ENCODE data around the gene GALNT2. TPM values are rescaled to one million over a fixed set of nuclear protein-coding genes. Genes with fewer than 3 reads are reported as not detected.
A peak's percentile ranks its signal among the peaks of the same experiment; 100 is the strongest.

Gene GALNT2
- total RNA-seq, 1 donor from 2014 or later = 31.9 TPM

GRCh38 chr1:230287674-230288315 lies 220.8 kb downstream of the GALNT2 start:
- Histone ChIP-seq H3K27me3 (ENCODE audit: control insufficient read depth, insufficient read depth, low read length) (no peaks in the 10 kb centered on the region), H3K4me3 (ENCODE audit: low read depth, low read length) (no peak overlapping the region), H3K36me3 (ENCODE audit: control insufficient read depth, insufficient read depth, low read length) (no peaks in the 10 kb centered on the region)
- no peak for FAIRE-seq
- DNase-seq (ENCODE audit: low read depth) = no peak
- no peak for TF ChIP-seq CTCF (IDR thresholded peaks at IDR 0.05; ENCODE audit: insufficient read depth, low read length, severe bottlenecking)

GRCh38 chr1:230288641-230289349 lies 221.8 kb downstream of the GALNT2 start:
- H3K36me3 ChIP-seq (ENCODE audit: control insufficient read depth, insufficient read depth, low read length) = no peaks in the 10 kb centered on the region

GRCh38 chr1:230289350-230289644 lies 222.3 kb downstream of the GALNT2 start:
- no peak overlapping the region for H3K4me3 ChIP-seq (ENCODE audit: low read depth, low read length)
- no peaks in the 10 kb centered on the region for H3K36me3 ChIP-seq (ENCODE audit: control insufficient read depth, insufficient read depth, low read length)
- DNase-seq (ENCODE audit: low read depth) = no peak
- no peak for TF ChIP-seq CTCF (IDR thresholded peaks at IDR 0.05; ENCODE audit: insufficient read depth, low read length, severe bottlenecking)
- H3K27me3 ChIP-seq (ENCODE audit: control insufficient read depth, insufficient read depth, low read length) = peaks cover 1% of the 10 kb centered on the region
- FAIRE-seq = no peak

More at GRCh38 chr1:230288641-230289349, 221.8 kb downstream of the GALNT2 start:
- Histone ChIP-seq H3K4me3 (ENCODE audit: low read depth, low read length) (no peak overlapping the region), H3K27me3 (ENCODE audit: control insufficient read depth, insufficient read depth, low read length) (no peaks in the 10 kb centered on the region)
- no peak for DNase-seq (ENCODE audit: low read depth)
- TF ChIP-seq CTCF (IDR thresholded peaks at IDR 0.05; ENCODE audit: insufficient read depth, low read length, severe bottlenecking) = no peak
- FAIRE-seq = no peak

GRCh38 chr1:230291731-230292620 lies 224.9 kb downstream of the GALNT2 start:
- Histone ChIP-seq H3K4me3 (ENCODE audit: low read depth, low read length) (no peak overlapping the region), H3K36me3 (ENCODE audit: control insufficient read depth, insufficient read depth, low read length) (no peaks in the 10 kb centered on the region), H3K27me3 (ENCODE audit: control insufficient read depth, insufficient read depth, low read length) (peaks cover 1% of the 10 kb centered on the region)
- DNase-seq (ENCODE audit: low read depth) (no peak), FAIRE-seq (no peak)
- TF ChIP-seq CTCF (IDR thresholded peaks at IDR 0.05; ENCODE audit: insufficient read depth, low read length, severe bottlenecking) = no peak

- peak; percentile 19 for TF ChIP-seq CTCF (IDR thresholded peaks at IDR 0.05; ENCODE audit: insufficient read depth, low read length, severe bottlenecking)
- Histone ChIP-seq H3K4me3 (ENCODE audit: low read depth, low read length) (no peak overlapping the region), H3K36me3 (ENCODE audit: control insufficient read depth, insufficient read depth, low read length) (no peaks in the 10 kb centered on the region), H3K27me3 (ENCODE audit: control insufficient read depth, insufficient read depth, low read length) (peaks cover 1% of the 10 kb centered on the region)
- DNase-seq (ENCODE audit: low read depth) (peak; percentile 50), FAIRE-seq (no peak)
Observed at GRCh38 chr1:230292689-230293389, 225.8 kb downstream of the GALNT2 start.
